PC-3 (cell line): ENCODE measurements around the gene ATF7IP2.

Experiments
- CTCF ChIP-seq: fragments of 300-600 bp; sonication (generic); conservative IDR thresholded peaks from 2 replicates; pipeline ENCODE4 v1.5.1; 2017; ENCODE audit warnings: antibody characterized with exemption, low read depth, mild to moderate bottlenecking, low read length
- EZH2 ChIP-seq: fragments of 300-600 bp; sonication (generic); IDR thresholded peaks from one replicate; pipeline ENCODE4 v1.6.1; 2017; ENCODE audit warnings: antibody characterized with exemption, mild to moderate bottlenecking, low read length; ENCODE audit not compliant: unreplicated experiment

DNA sequence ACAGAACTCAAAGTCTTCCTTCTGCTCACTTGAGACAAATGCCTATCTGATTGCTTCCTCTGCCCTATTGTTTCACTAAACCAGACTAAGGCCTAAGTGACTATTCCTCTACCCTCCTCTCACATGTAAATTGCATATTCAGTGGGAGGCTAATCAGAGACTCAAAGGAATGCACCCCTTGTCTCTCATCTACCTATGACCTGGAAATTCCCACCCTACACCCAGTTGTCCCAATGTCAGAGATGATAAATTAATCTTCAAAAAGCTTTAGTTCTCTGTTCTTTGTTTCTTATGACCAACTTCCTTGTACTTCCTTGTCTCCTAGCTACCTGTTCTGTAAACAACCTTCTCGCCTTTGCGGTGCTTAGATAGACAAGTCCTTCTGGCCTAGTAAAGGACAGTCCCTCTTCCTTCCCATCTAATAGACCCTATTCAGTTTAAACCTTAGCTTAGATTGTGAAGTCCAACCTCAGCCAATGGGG is 118.6 kb downstream of the ATF7IP2 start:
- TF ChIP-seq CTCF (no peak), EZH2 (no peak)
